GM21619 (cell line): ENCODE data around the gene NMNAT2.

Experiments used
- ATAC-seq: cut with Tn5 transposase; IDR thresholded peaks from one replicate; pipeline ENCODE4 v1.9.1; 2021; ENCODE audit not compliant: unreplicated experiment

NMNAT2 gene

DNA sequence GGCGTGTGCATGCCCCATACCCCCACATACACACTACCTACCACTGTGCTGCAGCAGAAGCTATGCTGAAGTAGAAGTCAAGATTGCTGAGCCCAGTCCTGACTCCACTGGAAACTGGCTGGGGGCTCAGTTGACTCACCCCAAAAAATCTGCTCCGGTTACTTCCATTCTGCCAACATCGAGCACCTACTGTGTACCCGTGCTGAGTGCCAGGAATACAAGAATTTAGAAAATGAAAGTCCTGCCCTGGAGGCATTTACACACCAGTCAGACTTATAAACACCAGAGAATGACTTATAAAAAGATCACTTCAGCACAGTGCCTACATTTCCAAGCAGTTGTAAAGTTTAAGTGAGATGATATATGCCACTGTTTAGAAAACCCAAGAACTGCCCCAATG, 99.1 kb downstream of the NMNAT2 start:
- ATAC-seq: no peak

- peak; percentile 75 for ATAC-seq
These were observed 99.7 kb downstream of the NMNAT2 start for GRCh38 chr1:183318433-183318832.

DNA sequence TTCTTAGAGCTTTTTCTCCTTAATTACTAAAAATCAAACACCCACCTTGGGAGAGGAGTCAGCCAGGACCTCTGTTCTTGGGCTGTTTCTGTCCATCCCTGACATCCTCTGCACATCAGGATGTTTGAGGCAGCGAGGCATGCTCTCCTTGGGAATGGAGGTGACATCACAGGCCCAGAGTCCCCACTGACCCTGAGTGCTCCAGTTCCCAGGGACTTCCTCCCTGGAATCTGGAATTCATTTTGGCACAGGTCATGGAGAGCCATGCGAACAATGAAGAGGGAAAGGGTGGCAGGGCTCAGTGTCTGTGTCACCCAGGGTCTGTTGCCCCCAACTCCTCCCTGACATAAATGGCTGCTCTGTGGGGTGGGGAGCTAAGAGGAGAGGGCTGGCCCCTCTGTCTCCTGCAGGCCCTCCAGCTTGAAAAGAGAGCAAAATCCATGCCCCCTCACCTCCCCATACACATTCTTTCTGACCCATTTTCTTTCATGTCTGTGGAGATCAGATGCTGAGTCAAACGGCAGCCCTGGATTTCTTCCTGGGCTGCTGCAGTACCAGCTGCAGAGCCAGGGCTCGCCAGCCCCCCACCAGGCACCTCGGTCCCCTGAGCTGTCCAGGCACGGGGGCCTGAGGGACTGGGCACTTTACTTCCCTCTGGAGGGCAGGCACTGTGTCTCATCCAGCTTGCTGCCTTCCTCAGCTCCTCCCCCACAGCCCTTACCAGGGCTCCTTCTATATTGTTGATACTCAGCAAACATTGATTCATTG, 102.0 kb downstream of the NMNAT2 start:
- no peak for ATAC-seq

DNA sequence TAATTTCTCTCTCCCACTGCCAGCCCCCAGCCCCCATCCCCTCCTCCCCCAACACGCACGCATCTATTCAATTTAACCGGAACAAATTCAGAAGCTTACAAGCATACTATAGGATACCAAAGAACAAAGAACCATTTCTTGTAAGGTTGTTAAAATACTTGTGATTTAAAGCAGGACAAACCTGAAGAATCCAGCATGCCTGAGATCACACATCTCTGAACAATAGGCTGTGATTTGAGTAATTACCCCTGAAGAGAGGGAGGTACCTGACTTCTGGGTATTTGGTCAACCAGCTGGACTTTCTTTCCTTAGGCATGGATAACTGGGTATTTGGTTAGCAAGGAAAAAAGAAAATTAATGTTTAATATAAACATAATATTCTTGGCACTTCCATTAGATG, 105.1 kb downstream of the NMNAT2 start:
- ATAC-seq: no peak

DNA sequence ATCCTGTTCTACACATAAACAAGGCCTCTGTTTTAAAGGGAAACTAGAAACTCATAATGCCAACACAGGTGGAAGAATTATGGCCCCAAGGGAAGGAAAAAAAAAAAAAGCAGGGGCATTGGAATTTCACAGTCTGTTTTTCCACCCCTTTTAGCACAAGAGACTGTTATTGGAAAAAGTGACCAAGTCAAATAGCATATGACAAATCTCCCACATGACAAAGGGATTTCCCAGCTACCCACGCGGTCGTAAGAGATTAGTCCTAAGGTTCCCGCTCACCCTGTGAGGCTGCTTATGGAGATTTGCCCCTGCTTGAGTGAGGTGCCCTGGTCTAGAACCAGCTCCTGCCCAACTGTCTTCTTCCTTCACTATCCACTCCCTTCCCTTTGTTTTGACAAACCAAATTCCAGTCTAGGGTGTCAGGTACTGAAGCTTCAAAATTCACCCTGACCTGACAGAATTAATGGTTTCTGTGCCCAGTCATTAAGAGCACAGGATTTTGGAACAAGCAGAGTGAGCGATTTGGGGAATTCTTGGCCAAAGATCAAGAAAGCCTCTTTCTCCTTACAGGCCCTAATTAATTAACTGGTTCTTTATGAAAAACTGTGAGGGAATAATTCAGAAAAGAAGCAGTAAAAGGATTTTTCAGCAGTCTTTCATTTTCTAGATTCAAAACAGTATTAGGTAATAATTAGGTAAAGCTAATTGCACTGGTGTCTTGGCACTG, 107.3 kb downstream of the NMNAT2 start:
- no peak for ATAC-seq

GRCh38 chr1:183308719-183309118, 109.5 kb downstream of the NMNAT2 start:
- ATAC-seq: no peak

DNA sequence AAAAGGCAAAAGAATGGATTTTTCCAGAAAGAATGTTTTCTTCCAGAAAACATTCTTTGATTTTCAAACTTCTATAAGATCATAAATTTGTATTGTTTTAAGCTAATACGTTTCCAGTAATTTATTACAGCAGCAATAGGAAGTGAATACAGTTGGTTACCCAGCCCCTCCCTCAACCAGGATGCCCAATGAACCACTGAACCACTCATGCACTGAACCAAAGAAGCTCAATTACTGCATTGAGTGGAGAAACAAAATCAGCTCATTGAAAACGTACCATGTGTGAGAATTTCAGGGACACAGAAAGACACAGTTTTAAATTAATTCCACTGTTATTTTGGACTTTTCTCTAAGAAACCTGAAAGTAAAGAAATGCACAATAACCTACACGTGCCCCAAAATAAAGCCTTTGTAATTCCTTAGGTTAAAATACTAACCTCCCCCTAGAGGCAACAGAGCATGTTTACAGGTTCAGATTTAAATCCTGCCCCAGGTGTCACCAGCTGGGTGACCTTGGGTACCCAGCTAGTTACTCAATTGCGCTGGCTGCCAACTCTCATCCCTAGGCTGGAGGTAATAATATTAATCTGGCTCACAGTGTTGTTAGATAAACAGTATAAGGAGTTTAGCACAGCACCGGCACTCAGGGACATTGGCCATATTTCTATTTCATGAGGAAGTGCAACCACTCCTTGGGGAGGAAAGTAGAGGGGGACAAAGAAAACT, 111.7 kb downstream of the NMNAT2 start:
- no peak for ATAC-seq

DNA sequence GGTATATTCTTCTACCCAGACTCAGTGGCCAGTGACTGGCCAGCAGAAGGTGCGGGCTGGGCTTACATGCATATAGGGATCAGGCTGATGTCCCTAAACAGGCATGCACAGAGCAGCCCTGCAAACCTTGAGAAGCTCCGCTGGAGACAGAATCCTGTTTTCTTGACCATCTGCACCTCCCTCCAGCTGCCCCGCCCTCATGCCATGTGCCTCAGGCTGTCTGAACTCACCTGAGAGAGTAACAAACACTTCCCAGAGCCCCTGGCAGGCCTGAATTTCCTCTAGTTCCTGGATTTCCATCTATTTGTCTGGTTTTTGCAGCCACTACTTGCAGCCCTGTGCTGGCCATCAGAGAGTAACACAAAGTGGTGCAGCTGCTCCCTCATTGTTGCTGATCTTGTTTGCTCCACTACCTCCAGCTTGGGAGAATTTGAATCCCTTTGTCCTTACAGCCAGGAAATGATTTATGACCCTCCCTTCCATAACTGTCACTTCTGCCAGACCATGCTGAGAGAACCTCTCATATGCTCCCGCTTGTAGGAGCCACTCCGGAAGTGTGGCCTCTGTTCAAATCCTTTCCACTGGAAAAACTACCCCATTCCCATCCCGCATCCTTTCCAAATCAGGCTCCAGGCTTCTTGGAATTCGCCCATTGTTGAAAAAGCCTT, 113.6 kb downstream of the NMNAT2 start:
- no peak for ATAC-seq

DNA sequence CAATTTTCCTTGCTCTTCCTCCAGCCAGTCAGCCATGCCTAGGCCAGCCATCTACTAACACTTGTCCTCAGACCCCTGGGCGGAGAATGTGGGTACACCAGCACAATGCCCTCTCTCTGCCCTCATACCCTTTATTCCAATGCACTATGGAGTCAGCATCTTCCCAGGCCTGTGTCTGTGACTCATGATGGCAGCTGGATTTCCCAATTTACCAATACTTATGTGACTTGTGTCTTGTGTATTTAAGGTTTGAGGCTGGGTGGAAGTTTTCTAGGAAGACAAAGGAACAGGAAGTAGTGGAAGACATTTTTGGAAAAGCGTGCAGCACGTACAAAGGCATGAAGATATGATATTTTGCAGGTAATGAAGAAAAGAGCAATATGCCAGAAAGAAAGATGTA, 114.3 kb downstream of the NMNAT2 start:
- no peak for ATAC-seq

DNA sequence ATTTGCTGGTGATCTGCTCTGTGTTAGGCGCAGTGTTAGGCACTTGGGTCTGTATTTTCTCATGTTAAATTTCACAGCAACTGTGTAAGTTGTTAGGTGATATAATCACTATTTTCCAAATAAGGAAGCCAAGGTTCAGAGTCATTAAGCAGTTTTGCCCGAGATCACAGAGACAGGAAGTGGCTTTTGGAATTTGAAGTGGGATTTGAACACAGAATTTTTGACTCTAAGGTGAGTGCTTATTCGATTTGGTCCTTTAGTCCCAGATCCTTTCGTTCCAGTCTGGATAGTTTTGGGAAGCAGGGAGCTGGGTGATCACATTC, 114.9 kb downstream of the NMNAT2 start:
- ATAC-seq: no peak

GRCh38 chr1:183302452-183303322, 115.5 kb downstream of the NMNAT2 start:
- ATAC-seq: no peak

GRCh38 chr1:183301239-183301638, 116.9 kb downstream of the NMNAT2 start:
- no peak for ATAC-seq

DNA sequence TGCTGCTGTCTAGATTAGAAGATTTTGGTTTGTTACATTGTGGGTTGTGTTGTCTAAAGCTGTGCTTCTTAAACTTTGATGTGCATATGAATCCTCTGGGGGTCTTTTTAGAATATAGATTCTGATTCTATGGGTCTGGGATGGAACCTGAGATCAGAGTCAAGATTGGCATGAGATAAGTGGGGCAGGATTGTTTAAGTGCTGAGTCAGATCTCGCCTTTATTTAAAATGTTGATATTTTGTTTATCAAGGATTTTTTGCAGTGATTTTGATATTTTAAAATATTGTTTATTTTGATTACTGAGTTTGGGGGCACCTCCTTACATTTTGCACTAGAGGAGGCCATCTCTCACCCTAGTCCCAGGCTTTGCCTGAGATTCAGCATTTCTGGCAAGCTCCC, 117.4 kb downstream of the NMNAT2 start:
- no peak for ATAC-seq

DNA sequence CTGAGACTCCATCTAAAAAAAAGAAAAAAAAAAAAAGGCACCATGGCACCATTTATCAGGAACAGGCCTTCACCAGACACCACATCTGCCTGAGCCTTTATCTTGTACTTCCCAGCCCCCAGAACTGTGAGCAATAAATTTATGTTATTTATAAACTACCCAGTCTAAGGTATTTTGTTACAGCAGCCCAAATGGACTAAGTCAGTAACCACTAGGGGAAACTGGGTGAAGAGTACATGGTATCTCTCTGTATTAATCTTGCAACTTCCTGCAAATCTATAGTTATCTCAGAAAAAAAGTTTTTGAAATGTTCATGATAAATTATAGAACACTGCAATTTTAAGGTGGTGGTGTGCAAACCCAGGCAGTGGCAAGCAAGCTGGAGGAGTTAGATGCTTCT, 117.8 kb downstream of the NMNAT2 start:
- ATAC-seq: no peak

DNA sequence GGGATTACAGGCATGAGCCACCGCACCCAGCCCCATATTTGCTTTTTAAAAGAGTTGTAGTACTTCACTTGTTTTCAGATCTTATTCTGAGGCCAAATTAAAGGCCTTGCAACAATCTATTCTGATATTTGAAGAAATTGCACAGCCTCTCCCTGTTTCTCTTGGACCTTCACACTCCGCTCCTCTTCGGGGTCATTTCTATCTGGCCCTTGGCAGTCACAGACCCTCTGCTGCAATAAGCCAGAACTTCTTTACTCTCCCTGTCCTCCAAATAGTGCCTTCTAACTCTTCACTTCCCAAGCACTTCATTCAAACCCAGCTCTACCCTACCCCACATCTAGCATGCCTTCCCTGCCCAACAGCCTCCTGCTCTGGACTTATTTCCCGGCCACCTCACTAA, 121.4 kb downstream of the NMNAT2 start:
- ATAC-seq: no peak

- no peak for ATAC-seq
These were observed 122.7 kb downstream of the NMNAT2 start for GRCh38 chr1:183295521-183295920.

- no peak for ATAC-seq
These were observed 124.3 kb downstream of the NMNAT2 start for GRCh38 chr1:183293876-183294275.

- ATAC-seq: no peak
These were observed 124.9 kb downstream of the NMNAT2 start for GRCh38 chr1:183293241-183293640.

DNA sequence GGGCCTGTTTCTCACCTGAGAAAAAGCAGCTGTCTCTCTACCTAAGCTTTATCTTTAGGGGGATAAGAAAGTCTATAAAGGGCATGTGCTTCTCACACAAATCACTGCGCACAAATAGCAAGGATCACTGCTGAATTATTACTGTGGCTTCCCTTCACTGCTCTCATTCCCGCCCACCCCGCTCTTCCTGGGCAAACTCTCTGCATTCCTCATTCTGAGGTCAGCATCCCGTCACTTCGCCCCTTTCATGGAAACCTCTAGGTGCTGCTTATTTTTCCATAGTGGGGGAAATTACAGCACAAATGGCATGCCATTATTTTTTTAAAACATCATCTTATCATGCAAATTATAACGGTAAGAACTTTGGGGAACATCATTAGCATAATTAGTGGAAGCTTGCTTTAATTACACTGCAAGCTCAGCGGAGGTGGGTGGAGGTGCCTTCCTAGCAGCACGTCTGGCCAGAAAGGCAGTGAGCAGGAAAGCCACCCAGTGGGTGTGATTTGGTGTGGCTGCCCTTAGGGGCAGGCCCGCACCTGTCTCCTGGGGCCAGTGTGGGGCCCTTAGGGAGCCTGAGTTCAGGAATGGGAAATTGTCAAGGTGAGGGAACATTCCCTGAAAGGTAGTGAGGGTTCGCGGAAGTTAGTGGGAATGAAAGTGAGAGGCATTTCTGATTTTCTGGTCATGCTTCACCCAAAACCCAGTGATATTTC, 126.2 kb downstream of the NMNAT2 start:
- no peak for ATAC-seq

GRCh38 chr1:183291216-183291762, 126.9 kb downstream of the NMNAT2 start:
- ATAC-seq: no peak
